GM19324 (cell line): ENCODE results near the gene PEF1.

Source experiments
- ATAC-seq: cut with Tn5 transposase; IDR thresholded peaks from one replicate; pipeline ENCODE4 v1.9.1; 2021; ENCODE audit warnings: mild to moderate bottlenecking, moderate library complexity; ENCODE audit not compliant: unreplicated experiment, low FRiP score

The PEF1 gene

GRCh38 chr1:31633117-31633516, 11.6 kb downstream of the PEF1 start:
- ATAC-seq, result no peak

GRCh38 chr1:31632649-31633048, 12.0 kb downstream of the PEF1 start:
- no peak for ATAC-seq

GRCh38 chr1:31628931-31629556, 15.6 kb downstream of the PEF1 start:
- no peak for ATAC-seq

- ATAC-seq, result no peak
Observed at GRCh38 chr1:31627930-31628559, 16.6 kb downstream of the PEF1 start.

GRCh38 chr1:31627301-31627929, 17.3 kb downstream of the PEF1 start:
- no peak for ATAC-seq

- ATAC-seq, result no peak
Observed at GRCh38 chr1:31626223-31627207, 18.2 kb downstream of the PEF1 start.

- ATAC-seq, result no peak
Observed at GRCh38 chr1:31625561-31626222, 19.0 kb downstream of the PEF1 start.

- ATAC-seq, result no peak
Observed at GRCh38 chr1:31624731-31625514, 19.8 kb downstream of the PEF1 start.

- no peak for ATAC-seq
Observed at GRCh38 chr1:31624309-31624708, 20.4 kb downstream of the PEF1 start.

GRCh38 chr1:31623365-31623764, 21.3 kb downstream of the PEF1 start:
- ATAC-seq, result no peak

GRCh38 chr1:31621847-31622730, 22.6 kb downstream of the PEF1 start:
- ATAC-seq, result no peak

GRCh38 chr1:31621498-31621820, 23.2 kb downstream of the PEF1 start:
- no peak for ATAC-seq

GRCh38 chr1:31620631-31621497, 23.8 kb downstream of the PEF1 start:
- no peak for ATAC-seq

- ATAC-seq, result no peak
Observed at GRCh38 chr1:31618916-31619846, 25.5 kb downstream of the PEF1 start.

- no peak for ATAC-seq
Observed at GRCh38 chr1:31617916-31618746, 26.5 kb downstream of the PEF1 start.
